Stimulated activated CD4-positive, alpha-beta T cell treated with anti-CD3 and anti-CD28 coated beads, Interleukin-1b, Interleukin-23, amount 100 ng/mL, for 24 hours (primary cell): ENCODE measurements around the gene ZMYM3.

Source experiments
- DNase-seq, 4 experiments: peaks; one replicate each; pipeline ENCODE4 v3.0.0-alpha.2; 2020; ENCODE audit warnings: low read depth in 4 of 4, low spot score in 1 of 4

ZMYM3 gene

DNA sequence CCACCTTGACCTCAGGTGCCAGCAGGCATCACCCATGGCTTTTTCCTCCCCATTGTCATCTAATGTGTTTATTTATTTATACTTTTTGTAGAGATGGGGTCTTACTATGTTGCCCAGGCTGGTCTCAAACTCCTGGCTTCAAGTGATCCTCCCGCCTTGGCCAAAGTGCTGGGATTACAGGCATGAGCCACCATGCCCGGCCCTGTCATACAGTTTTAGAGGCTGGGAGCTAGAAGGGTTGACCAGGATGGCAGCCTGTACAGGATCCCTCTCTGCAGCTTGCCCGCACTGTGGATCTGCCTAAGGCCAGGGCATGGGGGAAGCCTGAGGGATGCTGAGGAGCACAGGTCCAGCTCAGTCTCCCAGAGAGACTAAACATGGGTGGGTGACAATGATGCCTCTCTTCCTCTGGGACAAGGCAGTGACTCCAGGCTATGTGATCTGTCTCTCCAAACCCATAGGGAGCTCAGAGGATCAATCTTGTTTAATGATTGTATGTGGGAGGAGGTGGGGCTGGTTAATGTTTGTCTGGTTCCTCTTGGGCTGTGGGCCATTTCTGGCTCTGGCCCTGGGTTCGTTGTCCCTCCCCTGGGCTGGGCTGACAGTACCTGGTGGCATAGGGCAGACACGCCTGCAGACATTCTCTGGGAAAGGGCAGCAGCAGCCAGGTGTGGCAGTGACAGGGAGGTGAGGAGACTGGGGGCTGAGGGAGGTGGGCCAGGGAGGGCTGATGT, 39.2 kb downstream of the ZMYM3 start:
- DNase-seq = no peak

DNA sequence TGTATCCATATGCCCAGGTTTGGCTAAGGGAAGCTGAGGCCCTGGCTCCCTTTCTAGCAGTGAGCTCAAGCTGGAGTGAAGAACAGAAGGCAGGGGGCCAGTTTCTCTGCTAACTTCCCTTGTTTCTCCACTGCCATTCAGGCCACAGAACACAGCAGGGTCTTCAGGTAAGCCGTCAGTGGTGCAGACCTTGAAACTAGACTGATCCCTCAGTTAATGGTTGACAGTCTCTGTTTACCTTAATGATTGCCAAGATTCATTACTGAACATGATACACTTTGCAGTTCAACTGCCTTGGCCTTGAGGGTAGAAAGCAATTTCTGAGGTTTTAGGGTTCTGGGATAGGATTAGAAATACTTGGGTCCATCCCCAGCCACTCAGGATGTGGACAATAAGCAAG, 39.8 kb downstream of the ZMYM3 start:
- no peak for DNase-seq

DNA sequence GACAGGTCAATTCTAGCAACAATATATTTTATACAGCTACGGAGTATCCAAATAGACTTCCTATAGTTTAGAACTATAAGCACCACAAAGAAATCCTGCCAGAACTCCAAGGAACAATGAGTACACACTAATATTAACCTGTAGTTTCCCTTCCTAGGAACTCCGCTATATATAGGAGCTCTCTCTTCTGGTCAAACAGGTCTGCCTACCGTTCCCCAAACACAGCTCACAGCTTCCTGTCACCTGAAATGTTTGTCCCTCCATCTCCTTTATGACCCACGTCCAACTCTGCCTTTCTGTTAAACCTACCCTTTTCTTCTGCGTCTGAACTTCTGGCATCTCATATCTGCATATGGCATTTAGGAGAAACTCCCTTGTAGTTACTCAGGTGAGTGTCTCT, 41.4 kb downstream of the ZMYM3 start:
- no peak for DNase-seq

DNA sequence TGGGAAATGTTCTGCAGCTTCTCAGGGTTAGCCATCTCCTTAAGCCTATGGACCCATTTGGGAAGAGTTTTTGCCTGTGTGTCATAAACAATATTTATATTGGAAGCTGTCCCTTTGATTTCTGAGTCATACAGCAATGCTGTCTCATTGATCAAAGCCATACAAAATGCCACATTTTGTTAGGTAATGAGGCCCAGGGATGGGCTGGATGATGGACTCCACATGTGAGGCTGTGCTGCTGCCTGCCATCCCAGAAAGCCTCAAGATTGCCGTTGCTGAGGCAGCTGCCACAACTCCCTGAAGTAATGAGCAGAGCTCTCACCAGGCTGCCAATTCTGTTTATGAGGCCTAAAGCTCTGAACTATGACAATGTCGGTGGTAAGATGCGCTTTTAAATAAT, 43.1 kb downstream of the ZMYM3 start:
- DNase-seq = no peak

DNA sequence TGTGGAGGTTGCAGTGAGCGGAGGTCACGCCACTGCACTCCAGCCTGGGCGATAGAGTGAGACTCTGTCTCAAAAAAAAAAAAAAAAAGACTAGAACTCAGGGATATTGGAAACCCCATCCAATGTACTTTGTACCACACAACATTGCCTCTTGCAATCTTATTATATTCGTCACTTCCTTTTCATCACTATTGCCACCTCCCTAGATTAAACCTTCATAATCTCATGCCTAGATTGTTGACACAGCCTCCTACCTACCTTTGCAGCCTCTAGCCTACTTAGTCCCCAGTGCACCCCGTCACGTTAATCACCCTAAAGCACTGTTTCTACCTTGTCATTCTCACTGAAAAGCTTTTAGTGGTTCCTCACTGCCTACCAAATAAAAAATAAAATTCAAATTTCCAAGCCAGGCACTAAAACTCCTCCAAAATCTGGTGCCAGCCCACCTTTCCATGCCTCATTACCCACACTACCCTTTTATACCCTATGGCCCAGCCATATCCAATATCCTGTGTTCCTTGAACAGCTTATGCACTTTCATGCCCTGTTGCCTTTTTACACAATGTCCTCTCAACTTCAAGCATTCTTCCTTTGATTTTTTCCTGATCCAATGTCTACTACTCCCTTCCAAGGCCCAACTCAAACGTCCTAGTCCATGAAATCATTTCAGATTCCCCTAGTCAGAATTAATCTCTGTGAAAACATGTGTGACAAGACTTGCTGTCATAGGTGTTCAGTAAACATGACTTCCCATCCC, 54.5 kb downstream of the ZMYM3 start:
- DNase-seq = no peak

DNA sequence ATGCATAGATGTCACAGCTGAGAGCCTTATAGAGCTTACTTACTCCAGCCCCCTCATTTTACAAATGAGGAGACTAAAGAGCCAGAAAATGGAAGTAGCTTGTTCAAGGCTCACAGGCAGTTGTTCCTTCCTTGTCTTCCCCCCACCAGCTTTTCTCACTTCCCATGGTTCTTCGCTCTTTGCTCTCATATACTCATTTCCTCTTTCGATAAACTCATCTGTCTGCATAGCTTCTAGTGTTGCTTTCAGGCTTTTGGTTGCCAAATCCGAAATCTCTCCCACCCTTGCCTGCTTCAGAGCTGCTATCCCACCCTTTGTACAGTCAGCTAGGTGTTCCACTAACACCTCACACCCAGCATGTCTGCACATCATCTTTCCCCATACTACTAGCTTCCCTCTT, 55.9 kb downstream of the ZMYM3 start:
- no peak for DNase-seq

DNA sequence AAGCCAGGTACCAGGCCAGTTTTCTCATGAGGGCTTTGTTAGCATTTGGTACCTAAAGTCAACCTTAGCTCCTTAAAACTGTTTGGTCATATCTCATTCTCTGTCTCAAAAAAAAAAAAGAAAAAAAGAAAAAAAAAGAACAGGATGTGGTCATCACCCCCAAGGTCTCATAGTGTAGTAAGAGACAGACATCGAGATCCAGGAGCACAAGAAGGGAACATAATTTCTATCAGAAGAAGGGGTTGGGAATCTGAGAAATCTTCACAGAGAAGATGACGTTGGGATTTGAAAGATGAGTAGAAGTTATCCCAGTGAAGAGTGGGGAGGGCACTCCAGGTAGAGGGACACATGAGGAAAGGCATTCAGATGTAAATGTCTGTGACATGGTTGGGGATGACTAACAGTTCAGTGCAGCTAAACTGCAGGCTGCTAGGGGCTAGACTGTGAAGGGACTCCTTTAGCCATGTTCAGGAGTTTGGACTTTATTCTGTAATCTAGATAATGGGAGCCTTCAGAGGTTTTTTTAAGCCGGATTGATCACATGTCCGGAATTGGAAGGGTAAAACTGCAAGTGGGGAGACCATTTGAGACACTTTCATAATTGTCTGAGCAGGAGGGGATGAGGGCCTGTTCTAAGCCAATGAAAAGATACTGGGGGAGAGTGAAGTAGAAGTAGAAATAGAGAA, 57.8 kb downstream of the ZMYM3 start:
- DNase-seq = no peak

DNA sequence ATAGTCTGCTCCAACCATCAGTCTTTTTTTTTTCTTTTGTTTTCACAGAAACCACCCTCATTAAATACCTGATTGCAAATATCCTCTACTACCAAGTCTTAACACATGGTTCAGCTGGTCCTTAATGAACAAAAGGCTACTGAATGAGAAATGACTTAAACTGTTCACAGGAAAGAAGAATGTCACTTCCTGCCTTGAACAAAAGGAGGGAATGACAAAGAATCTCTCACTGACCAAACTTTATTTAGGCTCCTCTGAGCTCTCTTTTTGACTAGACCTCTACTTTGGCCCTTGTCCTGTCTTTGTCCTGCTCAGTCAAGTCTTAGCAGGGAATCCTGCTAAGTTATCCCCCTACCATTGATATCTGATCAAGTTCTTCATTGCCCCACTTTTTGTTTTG, 62.7 kb downstream of the ZMYM3 start:
- DNase-seq = no peak
